ENCODE data around the gene WNT10A.

GRCh38 chr2:218880102-218880858 lies at the start of gene WNT10A:
- no peak for TF ChIP-seq CTCF (IDR thresholded peaks at IDR 0.05)
- no peak for TF ChIP-seq POLR2A (IDR thresholded peaks at IDR 0.05)
